SH-SY5Y (cell line): ENCODE data around the gene SMAD4.

ENCODE experiments used
- GATA2 ChIP-seq: IDR thresholded peaks from 2 replicates; pipeline ENCODE4 v1.6.1; 2011; ENCODE audit warnings: mild to moderate bottlenecking, low read depth, low read length
- GATA3 ChIP-seq: IDR thresholded peaks from 2 replicates; pipeline ENCODE4 v1.6.1; 2011; ENCODE audit warnings: low read depth, mild to moderate bottlenecking, low read length, moderate library complexity

Gene SMAD4

GRCh38 chr18:51039138-51040112 is 9.4 kb downstream of the SMAD4 start:
- TF ChIP-seq GATA3, result no peak
- no peak for TF ChIP-seq GATA2

- TF ChIP-seq GATA2 (no peak), GATA3 (no peak)
These were observed 11.8 kb downstream of the SMAD4 start for GRCh38 chr18:51041677-51042352.

- TF ChIP-seq GATA3 (no peak), GATA2 (no peak)
These were observed 15.0 kb downstream of the SMAD4 start for GRCh38 chr18:51044928-51045585.

- no peak for TF ChIP-seq GATA2
- TF ChIP-seq GATA3, result no peak
These were observed 18.2 kb downstream of the SMAD4 start for GRCh38 chr18:51048190-51048589.

GRCh38 chr18:51049137-51049536 is 19.1 kb downstream of the SMAD4 start:
- TF ChIP-seq GATA2 (no peak), GATA3 (no peak)

- TF ChIP-seq GATA2 (no peak), GATA3 (no peak)
These were observed 21.2 kb downstream of the SMAD4 start for GRCh38 chr18:51051105-51051712.

- no peak for TF ChIP-seq GATA3
- no peak for TF ChIP-seq GATA2
These were observed 23.8 kb downstream of the SMAD4 start for GRCh38 chr18:51053814-51054213.

- TF ChIP-seq GATA2 (no peak), GATA3 (no peak)
These were observed 24.8 kb downstream of the SMAD4 start for GRCh38 chr18:51054764-51055163.

- no peak for TF ChIP-seq GATA3
- TF ChIP-seq GATA2, result no peak
These were observed 30.0 kb downstream of the SMAD4 start for GRCh38 chr18:51059969-51060368.

GRCh38 chr18:51064256-51064655 is 34.2 kb downstream of the SMAD4 start:
- TF ChIP-seq GATA3 (no peak), GATA2 (no peak)

GRCh38 chr18:51066273-51066672 is 36.3 kb downstream of the SMAD4 start:
- no peak for TF ChIP-seq GATA3
- TF ChIP-seq GATA2, result no peak

GRCh38 chr18:51068105-51068504 is 38.1 kb downstream of the SMAD4 start:
- no peak for TF ChIP-seq GATA2

GRCh38 chr18:51069885-51070284 is 39.9 kb downstream of the SMAD4 start:
- TF ChIP-seq GATA3 (no peak), GATA2 (no peak)

- no peak for TF ChIP-seq GATA3
- no peak for TF ChIP-seq GATA2
These were observed 40.5 kb downstream of the SMAD4 start for GRCh38 chr18:51070545-51070944.
